ENCODE measurements around the gene SLC25A48.

Gene SLC25A48

GRCh38 chr5:135873831-135874230 is 39.4 kb downstream of the SLC25A48 start:
- POLR2A ChIA-PET: no interaction called here
- Histone ChIP-seq H3K27ac (ENCODE audit: insufficient read depth in 1 of 2, low read depth in 1 of 2, low read length in 2 of 2, poor library complexity in 1 of 2, severe bottlenecking in 2 of 2) (no peak overlapping the region), H3K9me3 (ENCODE audit: control extremely low read depth in 1 of 5, control insufficient read depth in 4 of 5, insufficient read depth in 2 of 5, low read depth in 1 of 5, low read length in 4 of 5) (no peaks in the 10 kb centered on the region), H3K4me1 (ENCODE audit: control extremely low read depth in 1 of 4, control insufficient read depth in 4 of 4, insufficient read depth in 4 of 4, low read length in 3 of 4) (no peaks in the 10 kb centered on the region), H3K27me3 (replicated peaks in 2 of 5; ENCODE audit: control insufficient read depth in 4 of 5, insufficient read depth in 5 of 5, low read length in 4 of 5) (peaks cover 0 to 14% (median 4%) of the 10 kb centered on the region in 5 experiments), H3K36me3 (ENCODE audit: control insufficient read depth in 4 of 4, insufficient read depth in 4 of 4, low read length in 3 of 4) (no peaks in the 10 kb centered on the region), H3K4me3 (ENCODE audit: control insufficient read depth in 1 of 7, extremely low read depth in 1 of 7, insufficient read depth in 4 of 7, low read depth in 2 of 7, low read length in 6 of 7) (no peak overlapping the region)
- WGBS (ENCODE audit: insufficient coverage): 66% methylated on average over 3 of the region's 5 CpGs
- CTCF ChIA-PET: interaction anchor here (0.9 to 1.0 kb wide), 2 partner anchors 9 to 188 kb away, joined by 3 to 4 read pairs; no protein-coding TSS in a partner anchor
- DNase-seq: no peak

GRCh38 chr5:135874461-135874860 is 40.0 kb downstream of the SLC25A48 start:
- Histone ChIP-seq H3K9me3 (ENCODE audit: control extremely low read depth in 1 of 5, control insufficient read depth in 4 of 5, insufficient read depth in 2 of 5, low read depth in 1 of 5, low read length in 4 of 5) (no peaks in the 10 kb centered on the region), H3K27me3 (replicated peaks in 2 of 5; ENCODE audit: control insufficient read depth in 4 of 5, insufficient read depth in 5 of 5, low read length in 4 of 5) (peaks cover 0 to 14% (median 3%) of the 10 kb centered on the region in 5 experiments), H3K27ac (ENCODE audit: insufficient read depth in 1 of 2, low read depth in 1 of 2, low read length in 2 of 2, poor library complexity in 1 of 2, severe bottlenecking in 2 of 2) (no peak overlapping the region), H3K4me3 (ENCODE audit: control insufficient read depth in 1 of 7, extremely low read depth in 1 of 7, insufficient read depth in 4 of 7, low read depth in 2 of 7, low read length in 6 of 7) (no peak overlapping the region), H3K36me3 (ENCODE audit: control insufficient read depth in 4 of 4, insufficient read depth in 4 of 4, low read length in 3 of 4) (no peaks in the 10 kb centered on the region), H3K4me1 (ENCODE audit: control extremely low read depth in 1 of 4, control insufficient read depth in 4 of 4, insufficient read depth in 4 of 4, low read length in 3 of 4) (no peaks in the 10 kb centered on the region)
- 83% methylated on average over 3 of the region's 3 CpGs for WGBS (ENCODE audit: insufficient coverage)
- no peak for DNase-seq
- POLR2A ChIA-PET: no interaction called here
- CTCF ChIA-PET: interaction anchor here (1.0 kb wide), 1 partner anchor 188 kb away, joined by 3 read pairs; no protein-coding TSS in a partner anchor

GRCh38 chr5:135875567-135875966 is 41.1 kb downstream of the SLC25A48 start:
- WGBS (ENCODE audit: insufficient coverage): 100% methylated on average over 2 of the region's 3 CpGs

GRCh38 chr5:135876146-135876545 is 41.7 kb downstream of the SLC25A48 start:
- DNase-seq: peak in 2 of 3 donors; percentile 19 to 36
- Histone ChIP-seq H3K4me1 (ENCODE audit: control extremely low read depth in 1 of 4, control insufficient read depth in 4 of 4, insufficient read depth in 4 of 4, low read length in 3 of 4) (no peaks in the 10 kb centered on the region), H3K9me3 (ENCODE audit: control extremely low read depth in 1 of 5, control insufficient read depth in 4 of 5, insufficient read depth in 2 of 5, low read depth in 1 of 5, low read length in 4 of 5) (no peaks in the 10 kb centered on the region), H3K27ac (ENCODE audit: insufficient read depth in 1 of 2, low read depth in 1 of 2, low read length in 2 of 2, poor library complexity in 1 of 2, severe bottlenecking in 2 of 2) (no peak overlapping the region), H3K27me3 (replicated peaks in 2 of 5; ENCODE audit: control insufficient read depth in 4 of 5, insufficient read depth in 5 of 5, low read length in 4 of 5) (peaks cover 0 to 25% (median 3%) of the 10 kb centered on the region in 5 experiments), H3K4me3 (ENCODE audit: control insufficient read depth in 1 of 7, extremely low read depth in 1 of 7, insufficient read depth in 4 of 7, low read depth in 2 of 7, low read length in 6 of 7) (no peak overlapping the region), H3K36me3 (ENCODE audit: control insufficient read depth in 4 of 4, insufficient read depth in 4 of 4, low read length in 3 of 4) (no peaks in the 10 kb centered on the region)
- POLR2A ChIA-PET: no interaction called here
- 55% methylated on average over 4 of the region's 5 CpGs for WGBS (ENCODE audit: insufficient coverage)
- CTCF ChIA-PET: interaction anchor here (1.0 to 1.2 kb wide), 2 partner anchors 10 to 12 kb away, joined by 3 read pairs; no protein-coding TSS in a partner anchor

More at GRCh38 chr5:135875567-135875966, 41.1 kb downstream of the SLC25A48 start:
- Histone ChIP-seq H3K4me1 (ENCODE audit: control extremely low read depth in 1 of 4, control insufficient read depth in 4 of 4, insufficient read depth in 4 of 4, low read length in 3 of 4) (no peaks in the 10 kb centered on the region), H3K9me3 (ENCODE audit: control extremely low read depth in 1 of 5, control insufficient read depth in 4 of 5, insufficient read depth in 2 of 5, low read depth in 1 of 5, low read length in 4 of 5) (no peaks in the 10 kb centered on the region), H3K4me3 (ENCODE audit: control insufficient read depth in 1 of 7, extremely low read depth in 1 of 7, insufficient read depth in 4 of 7, low read depth in 2 of 7, low read length in 6 of 7) (no peak overlapping the region), H3K27me3 (replicated peaks in 2 of 5; ENCODE audit: control insufficient read depth in 4 of 5, insufficient read depth in 5 of 5, low read length in 4 of 5) (peaks cover 0 to 19% (median 0%) of the 10 kb centered on the region in 5 experiments), H3K27ac (ENCODE audit: insufficient read depth in 1 of 2, low read depth in 1 of 2, low read length in 2 of 2, poor library complexity in 1 of 2, severe bottlenecking in 2 of 2) (no peak overlapping the region), H3K36me3 (ENCODE audit: control insufficient read depth in 4 of 4, insufficient read depth in 4 of 4, low read length in 3 of 4) (no peaks in the 10 kb centered on the region)
- POLR2A ChIA-PET: no interaction called here
- DNase-seq: no peak
- CTCF ChIA-PET: interaction anchor here (1.0 to 1.2 kb wide), 2 partner anchors 11 to 12 kb away, joined by 3 read pairs; no protein-coding TSS in a partner anchor

GRCh38 chr5:135877570-135878155 is 43.2 kb downstream of the SLC25A48 start:
- ChIA-PET POLR2A (no interaction called here), CTCF (interaction anchor here (0.8 to 1.2 kb wide), 3 partner anchors 9 to 187 kb away, joined by 3 to 6 read pairs (median 4); no protein-coding TSS in a partner anchor)
- no peak overlapping the region for H3K4me3 ChIP-seq (ENCODE audit: control insufficient read depth in 1 of 7, extremely low read depth in 1 of 7, insufficient read depth in 4 of 7, low read depth in 2 of 7, low read length in 6 of 7)
- no peaks in the 10 kb centered on the region for H3K4me1 ChIP-seq (ENCODE audit: control extremely low read depth in 1 of 4, control insufficient read depth in 4 of 4, insufficient read depth in 4 of 4, low read length in 3 of 4)
- no peak overlapping the region for H3K27ac ChIP-seq (ENCODE audit: insufficient read depth in 1 of 2, low read depth in 1 of 2, low read length in 2 of 2, poor library complexity in 1 of 2, severe bottlenecking in 2 of 2)
- 79% methylated on average over 4 of the region's 6 CpGs for WGBS (ENCODE audit: insufficient coverage)
- no peak for DNase-seq
- H3K9me3 ChIP-seq (ENCODE audit: control extremely low read depth in 1 of 5, control insufficient read depth in 4 of 5, insufficient read depth in 2 of 5, low read depth in 1 of 5, low read length in 4 of 5): no peaks in the 10 kb centered on the region
- no peaks in the 10 kb centered on the region for H3K36me3 ChIP-seq (ENCODE audit: control insufficient read depth in 4 of 4, insufficient read depth in 4 of 4, low read length in 3 of 4)
- peaks cover 0 to 29% (median 6%) of the 10 kb centered on the region in 5 experiments for H3K27me3 ChIP-seq (replicated peaks in 2 of 5; ENCODE audit: control insufficient read depth in 4 of 5, insufficient read depth in 5 of 5, low read length in 4 of 5)

- ChIA-PET POLR2A (interaction anchor here (0.6 kb wide), 1 partner anchor 155 kb away, joined by 3 read pairs; no protein-coding TSS in a partner anchor), CTCF (interaction anchor here (0.8 to 1.2 kb wide), 3 partner anchors 8 to 187 kb away, joined by 3 to 6 read pairs (median 4); no protein-coding TSS in a partner anchor)
- DNase-seq: no peak
- WGBS (ENCODE audit: insufficient coverage): 90% methylated on average over 4 of the region's 4 CpGs
- Histone ChIP-seq H3K9me3 (ENCODE audit: control extremely low read depth in 1 of 5, control insufficient read depth in 4 of 5, insufficient read depth in 2 of 5, low read depth in 1 of 5, low read length in 4 of 5) (no peaks in the 10 kb centered on the region), H3K27me3 (replicated peaks in 2 of 5; ENCODE audit: control insufficient read depth in 4 of 5, insufficient read depth in 5 of 5, low read length in 4 of 5) (peaks cover 0 to 25% (median 10%) of the 10 kb centered on the region in 5 experiments), H3K4me3 (ENCODE audit: control insufficient read depth in 1 of 7, extremely low read depth in 1 of 7, insufficient read depth in 4 of 7, low read depth in 2 of 7, low read length in 6 of 7) (no peak overlapping the region), H3K4me1 (ENCODE audit: control extremely low read depth in 1 of 4, control insufficient read depth in 4 of 4, insufficient read depth in 4 of 4, low read length in 3 of 4) (no peaks in the 10 kb centered on the region), H3K27ac (ENCODE audit: insufficient read depth in 1 of 2, low read depth in 1 of 2, low read length in 2 of 2, poor library complexity in 1 of 2, severe bottlenecking in 2 of 2) (no peak overlapping the region), H3K36me3 (ENCODE audit: control insufficient read depth in 4 of 4, insufficient read depth in 4 of 4, low read length in 3 of 4) (no peaks in the 10 kb centered on the region)
These were observed 43.7 kb downstream of the SLC25A48 start for GRCh38 chr5:135878156-135878620.

GRCh38 chr5:135879591-135879990 is 45.1 kb downstream of the SLC25A48 start:
- ChIA-PET CTCF (interaction anchor here (1.0 to 4.1 kb wide), 3 partner anchors 12 to 325 kb away, joined by 3 to 23 read pairs (median 4); no protein-coding TSS in a partner anchor), POLR2A (no interaction called here)
- peaks cover 0 to 26% (median 14%) of the 10 kb centered on the region in 5 experiments for H3K27me3 ChIP-seq (replicated peaks in 2 of 5; ENCODE audit: control insufficient read depth in 4 of 5, insufficient read depth in 5 of 5, low read length in 4 of 5)
- no peak overlapping the region for H3K27ac ChIP-seq (ENCODE audit: insufficient read depth in 1 of 2, low read depth in 1 of 2, low read length in 2 of 2, poor library complexity in 1 of 2, severe bottlenecking in 2 of 2)
- no peak overlapping the region for H3K4me3 ChIP-seq (ENCODE audit: control insufficient read depth in 1 of 7, extremely low read depth in 1 of 7, insufficient read depth in 4 of 7, low read depth in 2 of 7, low read length in 6 of 7)
- H3K4me1 ChIP-seq (ENCODE audit: control extremely low read depth in 1 of 4, control insufficient read depth in 4 of 4, insufficient read depth in 4 of 4, low read length in 3 of 4): no peaks in the 10 kb centered on the region
- no peak for DNase-seq
- WGBS (ENCODE audit: insufficient coverage): 85% methylated on average over 3 of the region's 3 CpGs
- no peaks in the 10 kb centered on the region for H3K36me3 ChIP-seq (ENCODE audit: control insufficient read depth in 4 of 4, insufficient read depth in 4 of 4, low read length in 3 of 4)
- no peaks in the 10 kb centered on the region for H3K9me3 ChIP-seq (ENCODE audit: control extremely low read depth in 1 of 5, control insufficient read depth in 4 of 5, insufficient read depth in 2 of 5, low read depth in 1 of 5, low read length in 4 of 5)

Data from common myeloid progenitor, CD34-positive (primary cell).